ENCODE data around the gene CCDC30.

GRCh38 chr1:42476605-42477004 lies 13.5 kb downstream of the CCDC30 start:
- TF ChIP-seq EZH2phosphoT487 (IDR thresholded peaks at IDR 0.05; ENCODE audit: insufficient read depth, low read depth) = no peak
- TF ChIP-seq EZH2 (IDR thresholded peaks at IDR 0.05; ENCODE audit: insufficient read depth, poor library complexity, severe bottlenecking) = no peak
